Measurements from ENCODE around the gene TBC1D4.
"Not testable (repeated sequence)": the region's sequence is repeated elsewhere in the genome, so short reads cannot be mapped to it uniquely, and the experiment has no call there.

TBC1D4 gene

GRCh38 chr13:75353781-75354193 is 128.2 kb downstream of the TBC1D4 start:
- in situ Hi-C loops (cut with HindIII; ENCODE audit: low pct_ligation_motif_present, low pct_unique_long_range_greater_than_20kb, low sequenced_read_pairs): no loop called here
- no peak for DNase-seq

DNA sequence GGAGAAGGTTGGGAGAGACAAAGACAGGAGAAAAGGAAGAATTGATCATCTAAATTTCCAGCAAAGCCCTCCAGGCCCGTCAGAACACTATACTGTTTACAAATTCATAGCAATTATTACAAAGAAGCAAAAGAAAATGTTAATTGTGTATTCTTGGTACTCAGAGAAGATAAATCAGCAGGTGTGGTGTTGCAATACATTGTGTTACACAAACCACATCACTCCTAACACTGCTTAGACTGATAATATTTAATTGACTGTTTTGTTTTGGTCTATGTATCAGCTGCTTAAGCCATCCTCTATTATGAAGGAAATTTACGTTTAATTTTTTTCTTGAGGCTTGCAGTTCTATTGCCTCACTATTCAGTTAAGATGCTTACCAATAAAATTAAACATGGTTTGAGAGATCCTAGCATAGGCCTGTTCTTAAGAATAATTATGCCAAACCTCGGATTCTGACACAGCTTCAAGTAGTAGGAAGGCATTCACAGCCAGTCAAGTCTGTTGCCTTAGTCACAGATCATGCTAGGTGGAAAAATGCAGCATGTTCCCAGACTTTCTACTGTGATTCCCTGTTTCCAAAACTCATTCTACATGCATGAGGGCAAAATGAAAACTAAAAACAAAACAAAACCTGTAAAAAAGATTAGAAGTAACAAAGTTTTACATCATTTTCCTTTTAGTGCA is 129.2 kb downstream of the TBC1D4 start:
- in situ Hi-C loops (cut with HindIII; ENCODE audit: low pct_ligation_motif_present, low pct_unique_long_range_greater_than_20kb, low sequenced_read_pairs): no loop called here
- DNase-seq: no peak

DNA sequence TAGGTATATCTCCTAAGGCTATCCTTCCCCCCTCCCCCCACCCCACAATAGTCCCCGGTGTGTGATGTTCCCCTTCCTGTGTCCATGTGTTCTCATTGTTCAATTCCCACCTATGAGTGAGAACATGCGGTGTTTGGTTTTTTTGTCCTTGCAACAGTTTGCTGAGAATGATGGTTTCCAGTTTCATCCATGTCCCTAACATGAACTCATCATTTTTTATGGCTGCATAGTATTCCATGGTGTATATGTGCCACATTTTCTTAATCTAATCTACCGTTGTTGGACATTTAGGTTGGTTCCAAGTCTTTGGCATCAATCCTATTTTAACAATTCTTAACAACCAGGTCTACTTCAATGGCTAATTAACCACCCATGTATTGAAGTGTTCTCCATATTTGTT is 130.4 kb downstream of the TBC1D4 start:
- in situ Hi-C loops (cut with HindIII; ENCODE audit: low pct_ligation_motif_present, low pct_unique_long_range_greater_than_20kb, low sequenced_read_pairs); DNase-seq: not testable (repeated sequence)

DNA sequence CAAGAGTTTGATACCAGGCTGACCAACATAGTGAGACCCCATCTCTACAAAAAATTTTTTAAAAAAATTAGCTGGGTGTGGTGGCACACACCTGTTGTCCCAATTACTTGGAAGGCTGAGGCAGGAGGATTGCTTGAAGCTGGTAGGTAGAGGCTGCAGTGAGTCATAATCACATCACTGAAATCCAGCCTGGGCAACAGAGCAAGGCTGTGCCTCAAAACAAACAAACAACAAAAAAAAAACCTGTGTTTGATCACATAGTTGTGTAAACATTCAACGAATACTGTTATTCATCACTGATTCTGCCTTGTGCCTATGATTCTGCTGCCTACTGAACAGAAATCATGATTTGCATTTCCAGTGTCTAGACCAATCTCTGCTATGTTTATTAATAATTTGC is 134.0 kb downstream of the TBC1D4 start:
- in situ Hi-C loops (cut with HindIII; ENCODE audit: low pct_ligation_motif_present, low pct_unique_long_range_greater_than_20kb, low sequenced_read_pairs): no loop called here
- no peak for DNase-seq

GRCh38 chr13:75347457-75347856 is 134.5 kb downstream of the TBC1D4 start:
- in situ Hi-C loops (cut with HindIII; ENCODE audit: low pct_ligation_motif_present, low pct_unique_long_range_greater_than_20kb, low sequenced_read_pairs): no loop called here
- DNase-seq: no peak

DNA sequence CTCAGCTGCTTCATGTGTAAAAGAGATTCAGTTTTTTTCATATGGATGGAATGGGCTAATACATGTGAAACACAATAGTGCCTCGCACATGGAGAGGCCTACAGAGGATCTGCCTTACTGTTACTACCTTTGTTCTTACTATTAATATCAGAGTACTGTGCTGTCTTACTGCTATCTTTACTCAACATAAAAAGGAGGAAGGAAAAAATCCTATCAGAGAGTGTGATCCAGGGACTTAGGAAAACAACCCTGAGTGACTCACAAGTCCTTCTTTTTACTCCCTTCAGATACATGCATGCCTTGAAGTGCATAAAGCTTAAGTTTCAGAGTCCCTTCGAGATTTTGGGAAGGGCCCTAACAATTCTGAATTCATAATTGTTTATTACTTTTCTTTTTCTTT is 136.8 kb downstream of the TBC1D4 start:
- DNase-seq: no peak
- in situ Hi-C loops (cut with HindIII; ENCODE audit: low pct_ligation_motif_present, low pct_unique_long_range_greater_than_20kb, low sequenced_read_pairs): no loop called here

DNA sequence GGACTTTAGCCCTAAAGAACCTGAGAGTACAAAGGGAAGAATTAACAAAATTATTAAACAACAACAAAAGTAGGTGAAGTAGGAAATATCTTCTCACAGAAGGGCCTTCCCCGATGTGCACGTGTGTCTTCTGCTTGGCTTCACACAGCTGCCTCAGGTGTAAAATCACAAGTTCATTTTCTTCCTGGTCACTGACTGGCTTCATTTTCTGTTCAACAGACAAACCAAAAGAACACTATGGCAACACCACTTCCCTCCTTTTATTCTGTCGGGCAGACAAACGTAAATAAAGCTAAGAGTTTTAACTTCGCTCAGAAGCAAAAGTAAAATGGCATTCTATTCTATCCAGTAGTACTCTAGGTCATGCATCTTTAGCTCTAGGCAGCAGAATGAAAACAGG is 140.9 kb downstream of the TBC1D4 start:
- in situ Hi-C loops (cut with HindIII; ENCODE audit: low pct_ligation_motif_present, low pct_unique_long_range_greater_than_20kb, low sequenced_read_pairs): no loop called here

DNA sequence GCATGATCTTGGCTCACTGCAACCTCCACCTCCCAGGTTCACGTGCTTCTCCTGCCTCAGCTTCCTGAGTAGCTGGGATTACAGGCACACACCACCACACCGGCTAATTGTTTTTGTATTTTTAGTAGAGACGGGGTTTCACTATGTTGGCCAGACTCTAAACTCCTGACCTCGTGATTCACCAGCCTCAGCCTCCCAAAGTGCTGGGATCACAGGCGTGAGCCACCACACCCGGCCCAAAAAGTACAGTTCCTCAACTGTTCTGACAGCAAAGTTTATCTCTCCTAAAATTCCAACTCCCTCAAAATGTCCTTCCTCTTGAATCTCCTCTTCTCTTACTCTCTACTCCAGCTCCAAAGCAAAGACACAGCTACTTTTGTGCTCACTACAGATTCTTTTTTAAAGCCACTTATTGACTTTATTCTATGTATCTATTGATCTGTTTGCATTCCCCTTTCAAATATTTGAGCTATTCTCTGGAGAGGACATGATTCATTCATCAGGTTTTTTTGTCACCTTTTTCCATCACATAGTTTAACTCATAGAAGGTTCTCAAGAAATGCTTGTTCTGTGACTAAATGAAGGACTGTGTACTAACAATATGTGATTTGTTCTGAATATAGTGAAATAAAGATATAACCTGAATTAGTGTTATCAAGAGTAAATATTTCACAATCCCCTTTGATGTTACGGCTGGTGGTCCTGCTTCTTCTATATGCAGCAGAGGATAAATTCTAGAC is 142.2 kb downstream of the TBC1D4 start:
- in situ Hi-C loops (cut with HindIII; ENCODE audit: low pct_ligation_motif_present, low pct_unique_long_range_greater_than_20kb, low sequenced_read_pairs): no loop called here
- no peak for DNase-seq

More for the DNA sequence above, 140.9 kb downstream of the TBC1D4 start:
- no peak for DNase-seq

GRCh38 chr13:75334634-75335447 is 147.1 kb downstream of the TBC1D4 start:
- in situ Hi-C loops (cut with HindIII; ENCODE audit: low pct_ligation_motif_present, low pct_unique_long_range_greater_than_20kb, low sequenced_read_pairs): no loop called here
- no peak for DNase-seq

GRCh38 chr13:75333103-75333502 is 148.9 kb downstream of the TBC1D4 start:
- DNase-seq: no peak
- in situ Hi-C loops (cut with HindIII; ENCODE audit: low pct_ligation_motif_present, low pct_unique_long_range_greater_than_20kb, low sequenced_read_pairs): no loop called here

DNA sequence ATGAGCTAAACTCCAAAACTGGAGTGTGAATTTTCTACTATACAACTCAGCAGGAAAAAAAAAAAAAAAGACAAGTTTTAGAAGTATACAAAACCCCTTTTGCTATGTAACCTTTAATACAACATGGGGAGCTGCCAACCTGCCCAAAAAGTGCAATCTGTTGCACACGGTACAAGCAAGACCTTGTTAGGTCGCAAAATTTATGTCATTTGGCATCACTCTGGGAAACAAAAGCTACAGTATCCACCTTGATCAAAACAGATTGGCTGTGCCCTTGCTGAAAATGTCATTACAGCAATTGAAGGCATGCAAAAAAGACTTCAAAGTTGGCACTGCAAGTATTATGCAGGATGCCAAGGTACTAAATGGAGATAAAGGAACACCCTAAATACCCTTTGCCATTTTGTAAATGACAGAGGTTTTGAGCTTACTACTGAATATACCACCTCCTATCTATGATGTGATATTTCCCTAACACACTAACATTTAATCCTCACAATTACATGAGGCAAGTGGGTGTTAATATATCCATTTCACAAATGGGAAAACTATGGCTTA is 150.1 kb downstream of the TBC1D4 start:
- in situ Hi-C loops (cut with HindIII; ENCODE audit: low pct_ligation_motif_present, low pct_unique_long_range_greater_than_20kb, low sequenced_read_pairs): no loop called here

GRCh38 chr13:75330770-75331169 is 151.2 kb downstream of the TBC1D4 start:
- in situ Hi-C loops (cut with HindIII; ENCODE audit: low pct_ligation_motif_present, low pct_unique_long_range_greater_than_20kb, low sequenced_read_pairs): no loop called here
- no peak for DNase-seq

More for the DNA sequence above, 150.1 kb downstream of the TBC1D4 start:
- no peak for DNase-seq

GRCh38 chr13:75329723-75330122 is 152.2 kb downstream of the TBC1D4 start:
- DNase-seq: no peak
- in situ Hi-C loops (cut with HindIII; ENCODE audit: low pct_ligation_motif_present, low pct_unique_long_range_greater_than_20kb, low sequenced_read_pairs): no loop called here

DNA sequence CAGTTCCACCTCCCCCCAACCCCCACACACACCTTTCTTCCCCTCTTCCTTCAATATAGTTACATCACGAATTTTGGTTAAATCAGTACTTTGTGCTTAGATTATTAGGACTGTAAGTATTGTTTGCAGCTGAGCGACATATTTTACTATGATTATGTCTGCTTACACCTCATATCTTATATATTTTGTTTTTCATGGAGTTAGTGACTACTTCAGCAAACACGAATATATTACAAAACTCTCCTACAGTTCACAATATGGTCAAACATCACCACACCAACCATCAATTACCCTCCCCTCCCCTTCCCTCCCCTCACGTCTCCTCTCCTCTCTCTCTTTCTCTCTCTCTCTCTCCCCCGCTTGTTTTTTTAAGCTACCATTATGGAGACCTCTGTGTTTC is 152.9 kb downstream of the TBC1D4 start:
- no peak for DNase-seq
- in situ Hi-C loops (cut with HindIII; ENCODE audit: low pct_ligation_motif_present, low pct_unique_long_range_greater_than_20kb, low sequenced_read_pairs): no loop called here

- no peak for DNase-seq
- in situ Hi-C loops (cut with HindIII; ENCODE audit: low pct_ligation_motif_present, low pct_unique_long_range_greater_than_20kb, low sequenced_read_pairs): no loop called here
Observed at GRCh38 chr13:75327135-75327510, 154.8 kb downstream of the TBC1D4 start.

GRCh38 chr13:75326173-75327134 is 155.5 kb downstream of the TBC1D4 start:
- no peak for DNase-seq
- in situ Hi-C loops (cut with HindIII; ENCODE audit: low pct_ligation_motif_present, low pct_unique_long_range_greater_than_20kb, low sequenced_read_pairs): no loop called here

DNA sequence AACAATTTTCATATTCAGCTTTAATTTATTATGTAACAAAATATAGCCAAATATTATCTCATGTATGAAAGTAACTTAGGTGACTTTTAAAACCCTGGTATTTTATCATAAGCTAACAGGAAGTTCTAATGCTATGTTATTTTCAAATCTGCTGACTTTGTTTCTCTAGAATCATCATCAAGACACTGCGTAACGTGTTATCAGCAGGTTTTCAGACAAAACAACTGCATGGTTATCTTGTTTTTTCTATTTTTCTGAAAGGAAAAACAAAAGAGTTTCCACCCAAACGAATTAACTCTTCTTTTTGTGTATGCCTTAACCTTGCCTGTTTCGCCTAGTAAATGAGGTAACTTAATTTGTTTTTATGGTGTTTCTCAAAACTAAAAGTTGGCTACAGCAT is 156.3 kb downstream of the TBC1D4 start:
- in situ Hi-C loops (cut with HindIII; ENCODE audit: low pct_ligation_motif_present, low pct_unique_long_range_greater_than_20kb, low sequenced_read_pairs): no loop called here
- DNase-seq: no peak

- in situ Hi-C loops (cut with HindIII; ENCODE audit: low pct_ligation_motif_present, low pct_unique_long_range_greater_than_20kb, low sequenced_read_pairs): no loop called here
- no peak for DNase-seq
Observed at GRCh38 chr13:75324413-75324940, 157.5 kb downstream of the TBC1D4 start.
